GM23338 (cell line): ENCODE results near the gene SMG7.
A peak's percentile ranks its signal among the peaks of the same experiment; 100 is the strongest.

Experiments used
- CREB1 ChIP-seq: fragments of 250-450 bp; sonication (Bioruptor Pico); IDR thresholded peaks from 2 replicates; pipeline ENCODE4 v1.5.0; 2020; ENCODE audit warnings: low read depth, mild to moderate bottlenecking, moderate library complexity
- ETS1 ChIP-seq: IDR thresholded peaks from 2 replicates; pipeline ENCODE4 v1.6.1; 2016; ENCODE audit warnings: antibody characterized with exemption
- EZH2 ChIP-seq: fragments of 200-600 bp; sonication (generic); IDR thresholded peaks from one replicate; pipeline ENCODE4 v1.8.0; 2017; ENCODE audit warnings: antibody characterized with exemption, mild to moderate bottlenecking, low read depth; ENCODE audit not compliant: unreplicated experiment
- EZH2phosphoT487 ChIP-seq: fragments of 200-600 bp; sonication (generic); IDR thresholded peaks from one replicate; pipeline ENCODE4 v1.8.1; 2018; ENCODE audit warnings: antibody characterized with exemption; ENCODE audit not compliant: unreplicated experiment
- JUNB ChIP-seq: IDR thresholded peaks from one replicate; pipeline ENCODE4 v1.6.1; 2016; ENCODE audit warnings: antibody characterized with exemption; ENCODE audit not compliant: unreplicated experiment
- POLR2AphosphoS5 ChIP-seq: IDR thresholded peaks from 2 replicates; pipeline ENCODE4 v1.6.1; 2016; ENCODE audit warnings: antibody characterized with exemption, low read depth
- STAT1 ChIP-seq: IDR thresholded peaks from one replicate; pipeline ENCODE4 v1.6.1; 2016; ENCODE audit warnings: antibody characterized with exemption; ENCODE audit not compliant: unreplicated experiment
- ZNF114 ChIP-seq: fragments of 250-450 bp; sonication (Bioruptor Pico); IDR thresholded peaks from 2 replicates; pipeline ENCODE4 v1.5.0; 2020; ENCODE audit warnings: mild to moderate bottlenecking, moderate library complexity
- ZNF331 ChIP-seq: fragments of 250-450 bp; sonication (Bioruptor Pico); IDR thresholded peaks from 2 replicates; pipeline ENCODE4 v1.5.0; 2020; ENCODE audit warnings: low read depth, mild to moderate bottlenecking, moderate library complexity
- ZNF462 ChIP-seq: fragments of 250-450 bp; sonication (Bioruptor Pico); IDR thresholded peaks from 2 replicates; pipeline ENCODE4 v1.5.0; 2020; ENCODE audit warnings: mild to moderate bottlenecking, moderate library complexity
- TF ChIP-seq, protein P1 (sequence below), 2 experiments: fragments of 200-600 bp in 1 of 2; sonication (generic) in 1 of 2; conservative IDR thresholded peaks; 2 replicates each; pipeline versions ENCODE4 v1.5.1 to v1.6.1; 2016 to 2017; ENCODE audit warnings: antibody characterized with exemption in 2 of 2, low read depth in 2 of 2, mild to moderate bottlenecking in 2 of 2, moderate library complexity in 1 of 2
- TF ChIP-seq, protein P2 (sequence below): IDR thresholded peaks from one replicate; pipeline ENCODE4 v1.6.1; 2018; ENCODE audit warnings: antibody characterized with exemption; ENCODE audit not compliant: unreplicated experiment

- TF ChIP-seq, protein P1, sequence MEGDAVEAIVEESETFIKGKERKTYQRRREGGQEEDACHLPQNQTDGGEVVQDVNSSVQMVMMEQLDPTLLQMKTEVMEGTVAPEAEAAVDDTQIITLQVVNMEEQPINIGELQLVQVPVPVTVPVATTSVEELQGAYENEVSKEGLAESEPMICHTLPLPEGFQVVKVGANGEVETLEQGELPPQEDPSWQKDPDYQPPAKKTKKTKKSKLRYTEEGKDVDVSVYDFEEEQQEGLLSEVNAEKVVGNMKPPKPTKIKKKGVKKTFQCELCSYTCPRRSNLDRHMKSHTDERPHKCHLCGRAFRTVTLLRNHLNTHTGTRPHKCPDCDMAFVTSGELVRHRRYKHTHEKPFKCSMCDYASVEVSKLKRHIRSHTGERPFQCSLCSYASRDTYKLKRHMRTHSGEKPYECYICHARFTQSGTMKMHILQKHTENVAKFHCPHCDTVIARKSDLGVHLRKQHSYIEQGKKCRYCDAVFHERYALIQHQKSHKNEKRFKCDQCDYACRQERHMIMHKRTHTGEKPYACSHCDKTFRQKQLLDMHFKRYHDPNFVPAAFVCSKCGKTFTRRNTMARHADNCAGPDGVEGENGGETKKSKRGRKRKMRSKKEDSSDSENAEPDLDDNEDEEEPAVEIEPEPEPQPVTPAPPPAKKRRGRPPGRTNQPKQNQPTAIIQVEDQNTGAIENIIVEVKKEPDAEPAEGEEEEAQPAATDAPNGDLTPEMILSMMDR (conservative IDR thresholded peaks at IDR 0.05; ENCODE audit: low read depth in 2 of 2): peak; percentile 32 to 72; a peak in 3 of 4 replicates
- TF ChIP-seq POLR2AphosphoS5 (peak; percentile 43), EZH2phosphoT487 (no peak), ETS1 (no peak), EZH2 (no peak), ZNF114 (CRISPR knock-in tag) (no peak), STAT1 (no peak), ZNF331 (no peak), JUNB (no peak), CREB1 (CRISPR knock-in tag) (peak; percentile 45; the same call in 1 of the 2 replicates), ZNF462 (CRISPR knock-in tag) (no peak)
- TF ChIP-seq, protein P2, sequence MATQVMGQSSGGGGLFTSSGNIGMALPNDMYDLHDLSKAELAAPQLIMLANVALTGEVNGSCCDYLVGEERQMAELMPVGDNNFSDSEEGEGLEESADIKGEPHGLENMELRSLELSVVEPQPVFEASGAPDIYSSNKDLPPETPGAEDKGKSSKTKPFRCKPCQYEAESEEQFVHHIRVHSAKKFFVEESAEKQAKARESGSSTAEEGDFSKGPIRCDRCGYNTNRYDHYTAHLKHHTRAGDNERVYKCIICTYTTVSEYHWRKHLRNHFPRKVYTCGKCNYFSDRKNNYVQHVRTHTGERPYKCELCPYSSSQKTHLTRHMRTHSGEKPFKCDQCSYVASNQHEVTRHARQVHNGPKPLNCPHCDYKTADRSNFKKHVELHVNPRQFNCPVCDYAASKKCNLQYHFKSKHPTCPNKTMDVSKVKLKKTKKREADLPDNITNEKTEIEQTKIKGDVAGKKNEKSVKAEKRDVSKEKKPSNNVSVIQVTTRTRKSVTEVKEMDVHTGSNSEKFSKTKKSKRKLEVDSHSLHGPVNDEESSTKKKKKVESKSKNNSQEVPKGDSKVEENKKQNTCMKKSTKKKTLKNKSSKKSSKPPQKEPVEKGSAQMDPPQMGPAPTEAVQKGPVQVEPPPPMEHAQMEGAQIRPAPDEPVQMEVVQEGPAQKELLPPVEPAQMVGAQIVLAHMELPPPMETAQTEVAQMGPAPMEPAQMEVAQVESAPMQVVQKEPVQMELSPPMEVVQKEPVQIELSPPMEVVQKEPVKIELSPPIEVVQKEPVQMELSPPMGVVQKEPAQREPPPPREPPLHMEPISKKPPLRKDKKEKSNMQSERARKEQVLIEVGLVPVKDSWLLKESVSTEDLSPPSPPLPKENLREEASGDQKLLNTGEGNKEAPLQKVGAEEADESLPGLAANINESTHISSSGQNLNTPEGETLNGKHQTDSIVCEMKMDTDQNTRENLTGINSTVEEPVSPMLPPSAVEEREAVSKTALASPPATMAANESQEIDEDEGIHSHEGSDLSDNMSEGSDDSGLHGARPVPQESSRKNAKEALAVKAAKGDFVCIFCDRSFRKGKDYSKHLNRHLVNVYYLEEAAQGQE: no peak
Measured at GRCh38 chr1:183470147-183470960, 1.9 kb upstream of the SMG7 start.
